Caki2 (cell line): ENCODE results near the gene KLHDC2. TPM values are rescaled to one million over a fixed set of nuclear protein-coding genes. Genes with fewer than 3 reads are reported as not detected.
"Not testable (repeated sequence)": the region's sequence is repeated elsewhere in the genome, so short reads cannot be mapped to it uniquely, and the experiment has no call there.

Experiments
- DNase-seq: peaks from one replicate; pipeline ENCODE4 v3.0.0-alpha.2; 2015; ENCODE audit warnings: low read depth
- in situ Hi-C: cut with HindIII; loops from 2 replicates; pipeline ENCODE4 v1.10.0; 2016; ENCODE audit warnings: low sequenced_read_pairs, low pct_unique_long_range_greater_than_20kb, mixed read lengths
- total RNA-seq: library from RNA; depleted of rRNA; stranded (reverse); fragments of >200 nt; shearing (Covaris generic); gene quantifications from 2 replicates; pipeline ENCODE4 v1.2.3, GENCODE V29; 2014; ENCODE audit warnings: low replicate concordance; rRNA removed

KLHDC2 gene, protein sequence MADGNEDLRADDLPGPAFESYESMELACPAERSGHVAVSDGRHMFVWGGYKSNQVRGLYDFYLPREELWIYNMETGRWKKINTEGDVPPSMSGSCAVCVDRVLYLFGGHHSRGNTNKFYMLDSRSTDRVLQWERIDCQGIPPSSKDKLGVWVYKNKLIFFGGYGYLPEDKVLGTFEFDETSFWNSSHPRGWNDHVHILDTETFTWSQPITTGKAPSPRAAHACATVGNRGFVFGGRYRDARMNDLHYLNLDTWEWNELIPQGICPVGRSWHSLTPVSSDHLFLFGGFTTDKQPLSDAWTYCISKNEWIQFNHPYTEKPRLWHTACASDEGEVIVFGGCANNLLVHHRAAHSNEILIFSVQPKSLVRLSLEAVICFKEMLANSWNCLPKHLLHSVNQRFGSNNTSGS
- 114 and 139 TPM in 2 replicates for total RNA-seq

DNA sequence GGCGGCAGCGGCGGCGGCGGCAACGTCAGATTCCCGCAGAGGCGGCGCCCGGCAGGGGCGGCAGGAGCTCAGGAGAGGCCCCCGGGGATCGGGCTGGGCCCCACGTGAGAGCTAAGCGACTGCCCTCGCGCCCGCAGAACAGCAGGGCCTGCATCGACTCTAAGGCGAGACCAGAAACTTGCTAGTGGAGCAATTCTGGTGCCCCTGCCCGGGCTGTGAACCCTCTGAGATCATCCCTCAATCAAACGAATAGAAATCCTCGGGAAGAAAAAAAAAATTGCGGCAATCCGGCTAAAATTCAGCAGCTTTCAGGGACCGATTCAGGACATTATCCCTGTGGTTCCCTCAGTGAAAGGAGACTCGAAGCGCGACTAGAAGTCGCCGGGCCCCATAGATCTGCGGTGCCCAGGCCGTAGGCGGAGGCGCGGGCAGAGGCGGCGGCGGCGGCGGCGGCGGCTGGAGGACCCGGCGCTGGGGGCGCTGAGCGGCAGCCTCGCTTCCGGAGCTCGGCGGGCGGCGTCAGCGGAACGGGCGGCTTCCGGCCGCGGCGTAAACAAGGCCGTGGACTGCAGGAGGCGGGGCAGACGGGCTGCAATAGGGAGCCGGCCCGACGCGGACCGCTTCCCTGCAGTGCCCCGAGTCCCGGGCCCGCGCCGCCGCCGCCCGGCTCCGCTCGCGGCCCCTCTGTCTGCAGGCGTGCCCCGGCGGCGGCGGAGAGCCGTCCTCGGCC lies at the start of gene KLHDC2:
Gene KLHDC2, plus strand, starts transcription at position 583 of the 730 bp plus-strand sequence. CDS start 316 bp downstream, outside the sequence.
- in situ Hi-C loops = no loop called here
- DNase-seq = peak; percentile 80

DNA sequence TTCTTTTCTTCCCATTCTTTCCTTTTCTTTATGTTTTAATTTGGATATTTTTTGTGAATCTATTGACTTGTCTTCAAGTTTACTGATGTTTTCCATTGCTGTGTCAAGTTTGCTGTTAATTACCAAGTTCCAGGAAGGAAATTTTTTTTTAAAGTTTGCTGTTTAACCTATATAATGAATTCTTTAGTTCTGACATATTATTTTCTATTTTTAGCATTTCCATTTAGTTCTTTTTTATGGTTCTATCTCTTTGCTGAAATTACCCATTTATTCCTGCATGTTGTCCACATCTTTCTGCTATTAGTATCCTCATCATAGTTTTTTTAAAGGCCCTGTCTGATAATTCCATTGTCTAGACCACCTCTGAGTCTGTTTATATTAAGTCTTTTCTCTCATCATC lies 47.2 kb upstream of the KLHDC2 start:
- in situ Hi-C loops = no loop called here
- DNase-seq = no peak

DNA sequence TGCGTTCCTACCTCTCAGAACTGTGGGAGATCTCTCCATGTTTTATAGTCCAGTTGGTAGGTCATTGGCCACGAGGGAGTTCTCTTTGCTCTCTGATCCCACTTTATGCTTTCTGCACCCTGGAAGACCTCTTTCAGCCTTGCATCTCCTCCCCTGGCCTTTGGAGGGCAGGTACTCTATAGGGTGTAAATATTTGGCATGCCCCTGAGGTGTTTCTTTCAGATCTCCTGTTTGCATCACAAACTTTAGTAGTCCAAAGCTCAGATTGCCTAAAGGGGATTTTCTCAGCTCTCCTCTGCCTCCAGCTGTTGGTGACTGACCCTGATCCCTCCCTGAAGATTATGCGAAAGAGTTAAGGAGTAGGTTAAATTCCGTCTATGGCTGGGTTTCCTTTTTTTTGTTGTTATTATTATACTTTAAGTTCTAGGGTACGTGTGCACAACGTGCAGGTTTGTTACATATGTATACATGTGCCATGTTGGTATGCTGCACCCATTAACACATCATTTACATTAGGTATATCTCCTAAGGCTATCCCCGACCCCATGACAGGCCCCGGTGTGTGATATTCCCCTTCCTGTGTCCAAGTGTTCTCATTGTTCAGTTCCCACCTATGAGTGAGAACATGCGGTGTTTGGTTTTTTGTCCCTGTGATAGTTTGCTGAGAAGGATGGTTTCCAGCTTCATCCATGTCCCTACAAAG lies 46.1 kb upstream of the KLHDC2 start:
- in situ Hi-C loops, DNase-seq: not testable (repeated sequence)

DNA sequence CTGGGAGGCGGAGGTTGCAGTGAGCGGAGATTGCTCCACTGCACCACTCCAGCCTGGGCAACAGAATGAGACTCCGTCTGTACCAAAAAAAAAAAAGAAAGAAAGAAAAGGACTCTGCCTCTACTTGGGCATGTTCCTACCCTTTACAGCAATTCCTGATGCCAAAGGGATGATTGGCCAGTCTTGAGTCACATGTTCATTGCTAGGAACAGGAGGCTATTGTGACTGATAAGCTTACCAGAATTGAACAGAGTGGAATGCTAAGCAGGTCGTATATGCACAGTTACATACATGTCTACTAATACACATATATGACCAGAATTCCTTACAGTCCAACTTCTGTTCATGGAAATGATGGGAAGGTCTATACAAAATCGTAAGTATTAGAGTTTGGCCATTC lies 40.8 kb upstream of the KLHDC2 start:
- in situ Hi-C loops = no loop called here
- DNase-seq = no peak

DNA sequence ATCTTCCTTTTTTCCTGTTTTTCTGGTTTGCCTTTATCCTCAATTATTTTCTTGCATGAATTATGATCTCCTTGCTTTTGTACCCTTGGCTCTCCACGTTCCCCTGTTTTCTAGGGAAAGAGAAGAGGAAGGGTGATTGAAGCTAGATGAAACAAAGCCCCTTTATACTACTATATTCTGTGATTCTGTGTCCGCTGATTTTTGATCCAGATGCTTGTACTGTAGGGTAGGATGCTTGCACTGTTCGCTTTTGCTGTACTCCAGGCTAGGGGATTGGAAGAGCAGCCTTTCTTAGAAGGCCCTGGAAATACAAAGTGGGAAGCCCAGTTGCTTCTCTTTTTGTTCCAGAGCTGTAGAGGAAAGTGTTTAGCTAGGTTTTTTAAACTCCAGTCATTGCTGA lies 35.1 kb upstream of the KLHDC2 start:
- DNase-seq = no peak
- in situ Hi-C loops = no loop called here

DNA sequence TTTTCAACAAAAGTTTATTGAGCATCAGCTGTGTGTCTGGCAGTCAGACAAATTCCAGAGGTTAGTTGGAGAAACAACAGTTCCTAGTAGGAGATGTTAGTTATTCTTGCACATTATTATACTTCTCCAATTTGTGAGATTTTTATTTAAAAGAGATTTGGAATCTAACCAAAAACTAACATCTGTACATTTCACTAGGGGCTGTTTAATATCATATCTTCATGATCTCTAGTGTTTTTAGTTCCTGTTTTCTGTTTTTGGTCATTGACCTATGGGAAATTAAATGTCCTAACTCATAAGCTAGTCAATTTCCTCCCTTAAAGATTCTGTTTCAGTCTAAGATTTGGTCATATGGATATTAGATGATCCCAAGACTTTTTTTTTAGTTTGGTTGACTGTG lies 34.1 kb upstream of the KLHDC2 start:
- in situ Hi-C loops = no loop called here
- DNase-seq = no peak

DNA sequence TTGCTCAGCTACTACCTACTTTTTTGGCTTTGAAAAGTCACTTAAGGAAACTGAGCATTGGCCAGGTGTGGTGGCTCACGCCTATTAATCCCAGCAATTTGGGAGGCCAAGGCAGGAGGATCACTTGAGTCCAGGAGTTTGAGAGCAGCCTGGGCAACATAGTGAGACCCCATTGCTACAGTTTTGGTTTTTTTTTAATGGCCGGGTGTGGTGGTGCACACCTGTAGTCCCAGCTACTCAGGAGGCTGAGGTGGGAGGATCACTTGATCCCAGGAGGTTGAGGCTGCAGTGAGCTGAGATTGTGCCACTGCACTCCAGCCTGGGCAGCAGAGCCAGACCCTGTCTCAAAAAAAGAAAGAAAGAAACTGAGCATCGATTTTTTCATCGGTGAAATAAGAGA lies 32.3 kb upstream of the KLHDC2 start:
- in situ Hi-C loops = not testable (repeated sequence)

DNA sequence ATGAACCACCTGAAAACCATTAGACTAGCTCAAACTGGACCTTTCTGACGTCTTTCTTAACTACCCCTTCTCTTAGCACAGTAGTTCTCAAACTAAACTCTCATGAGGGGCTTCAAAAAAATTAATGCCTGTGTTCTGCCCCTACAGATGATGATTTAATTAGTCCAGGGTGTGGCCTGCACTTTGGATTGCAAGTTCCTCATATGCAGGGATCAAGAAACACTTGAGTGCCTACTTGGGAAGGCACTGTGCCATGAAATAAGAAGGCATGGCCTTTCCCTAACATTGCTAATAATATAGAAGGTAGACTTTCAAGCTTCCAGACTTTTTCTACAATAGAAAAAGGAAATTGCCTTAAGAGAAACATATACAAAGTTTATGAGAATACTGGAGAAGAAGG lies 22.8 kb upstream of the KLHDC2 start:
- in situ Hi-C loops = no loop called here
- DNase-seq = no peak

More for the DNA sequence above, 32.3 kb upstream of the KLHDC2 start:
- DNase-seq = not testable (repeated sequence)

DNA sequence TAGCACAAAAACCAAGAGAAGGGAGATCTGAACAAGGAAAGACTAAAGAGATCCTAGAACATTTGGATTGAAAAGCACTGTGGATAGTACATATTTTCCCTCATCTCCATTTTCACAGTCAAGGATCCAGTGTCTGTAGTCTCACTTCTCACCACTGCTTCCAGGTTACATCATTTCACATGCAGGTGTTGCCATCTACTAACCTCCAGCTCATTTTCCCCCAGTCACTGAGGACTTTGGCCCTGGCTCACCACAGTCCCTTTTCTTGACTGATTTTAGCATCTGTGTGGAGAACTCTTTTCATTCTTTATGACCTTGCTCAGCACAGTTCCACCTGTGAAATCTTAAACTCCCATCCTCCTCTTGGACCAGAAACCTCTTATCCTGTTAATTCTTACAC lies 21.5 kb upstream of the KLHDC2 start:
- DNase-seq, in situ Hi-C loops: not testable (repeated sequence)

DNA sequence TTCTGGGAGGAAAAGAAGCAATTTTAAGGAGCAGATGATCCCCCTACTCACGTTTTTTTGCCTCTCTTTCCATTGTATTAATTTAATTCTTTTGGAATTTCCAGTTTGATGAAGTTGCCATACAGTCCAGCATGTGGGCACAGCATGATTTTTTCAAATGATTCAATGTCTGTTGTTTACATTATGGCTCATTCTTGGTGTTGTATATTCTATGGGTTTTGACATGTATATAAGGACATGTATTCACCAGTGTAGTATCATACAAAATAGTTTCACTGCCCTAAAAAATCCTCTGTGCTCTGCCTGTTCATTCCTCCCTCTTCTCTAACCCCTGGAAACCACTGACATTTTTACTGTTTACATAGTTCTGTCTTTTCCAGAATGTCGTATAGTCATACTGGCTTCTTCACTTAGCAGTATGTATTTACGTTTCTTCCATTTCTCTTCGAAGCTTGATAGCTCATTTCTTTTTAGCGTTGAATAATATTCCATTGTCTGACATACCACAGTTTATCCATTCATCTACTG lies 13.3 kb upstream of the KLHDC2 start:
- in situ Hi-C loops = loop anchor here (10.0 kb wide), 1 partner anchor 50 kb away; no protein-coding TSS in a partner anchor
- no peak for DNase-seq

DNA sequence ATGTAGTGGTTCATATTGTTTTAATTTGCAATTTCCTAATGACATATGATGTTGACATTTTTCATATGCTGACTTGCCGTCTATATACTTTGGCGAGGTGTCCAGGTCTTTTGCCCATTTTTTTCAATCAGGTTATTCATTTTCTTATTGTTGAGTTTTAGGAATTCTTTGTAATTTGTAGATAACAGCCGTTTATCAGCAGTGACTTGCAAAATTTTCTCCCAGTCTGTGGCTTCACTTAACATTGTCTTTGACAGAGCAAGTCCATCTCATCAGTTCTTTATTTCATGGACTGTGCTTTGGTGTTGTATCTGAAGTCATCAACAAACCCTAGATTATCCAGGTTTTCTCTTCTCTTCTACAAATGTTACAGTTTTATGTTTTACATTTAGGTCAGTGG lies 12.6 kb upstream of the KLHDC2 start:
- in situ Hi-C loops = loop anchor here (10.0 kb wide), 1 partner anchor 51 kb away; no protein-coding TSS in a partner anchor
- DNase-seq = no peak

DNA sequence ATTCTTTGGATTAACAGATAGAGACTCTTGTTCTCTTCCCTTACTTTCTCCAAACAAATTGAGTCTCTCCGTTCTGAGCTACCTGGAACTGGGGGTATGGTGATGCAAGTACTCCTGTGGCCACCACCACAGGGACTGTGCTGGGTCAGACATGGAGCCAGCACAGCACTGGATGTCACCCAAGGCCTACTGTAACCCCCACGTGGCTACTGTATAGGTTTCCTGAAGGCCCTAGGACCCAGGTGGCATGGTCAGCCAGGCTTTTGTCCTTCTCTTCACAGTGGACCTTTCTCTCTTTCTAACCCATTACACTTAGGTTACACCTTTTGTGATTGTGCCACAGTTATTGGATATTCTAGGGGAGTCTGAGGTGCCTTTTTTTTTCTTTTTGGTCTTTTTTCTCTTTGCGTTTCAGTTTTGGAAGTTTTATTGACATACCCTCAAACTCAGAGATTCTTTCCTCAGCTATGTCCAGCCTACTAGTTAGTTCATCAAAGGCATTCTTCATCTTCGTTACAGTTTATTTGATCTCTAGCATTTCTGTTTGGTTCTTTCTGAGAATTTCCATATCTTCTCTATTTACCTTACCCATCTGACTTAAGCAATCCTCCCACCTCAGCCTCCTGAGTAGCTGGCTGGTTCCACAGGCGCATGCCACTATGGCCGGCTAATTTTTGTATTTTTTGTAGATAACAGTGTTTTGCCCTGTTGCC lies 6.0 kb upstream of the KLHDC2 start:
- DNase-seq = no peak
- in situ Hi-C loops = no loop called here

DNA sequence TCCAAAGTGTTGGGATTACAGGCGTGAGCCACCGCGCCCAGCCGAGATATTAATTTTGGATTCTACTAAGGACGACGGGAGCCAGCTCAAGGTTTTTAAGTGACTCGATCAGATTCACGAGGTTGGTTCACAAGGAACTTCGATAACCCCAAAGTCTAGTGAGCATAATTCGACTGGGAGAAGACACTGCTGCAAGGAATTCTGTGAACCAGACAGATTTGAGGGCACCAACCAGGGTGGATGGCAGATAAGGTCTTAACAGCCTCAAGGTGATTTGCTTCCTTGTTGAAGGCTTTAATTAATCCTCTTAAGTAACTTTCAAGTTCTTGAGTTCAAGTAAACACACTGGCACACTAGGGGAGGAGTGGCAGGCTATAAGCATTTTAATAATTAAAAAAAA lies 1.1 kb upstream of the KLHDC2 start:
- in situ Hi-C loops = no loop called here
- no peak for DNase-seq

DNA sequence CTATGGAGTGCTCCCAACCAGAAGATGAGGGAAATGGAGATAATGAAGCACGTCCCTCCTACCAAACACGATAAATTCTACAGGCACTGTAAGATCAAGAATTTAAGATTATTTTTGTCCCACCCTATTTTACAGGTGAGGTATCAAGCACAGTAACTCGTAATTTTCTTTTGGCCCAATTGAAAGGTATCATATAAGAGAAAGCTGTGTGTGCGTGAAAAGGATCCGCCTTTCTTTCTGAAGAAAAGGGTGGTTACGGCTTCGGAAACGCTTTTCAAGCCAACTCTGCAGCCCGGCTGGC lies 733 bp upstream of the KLHDC2 start:
- DNase-seq = no peak
- in situ Hi-C loops = no loop called here

DNA sequence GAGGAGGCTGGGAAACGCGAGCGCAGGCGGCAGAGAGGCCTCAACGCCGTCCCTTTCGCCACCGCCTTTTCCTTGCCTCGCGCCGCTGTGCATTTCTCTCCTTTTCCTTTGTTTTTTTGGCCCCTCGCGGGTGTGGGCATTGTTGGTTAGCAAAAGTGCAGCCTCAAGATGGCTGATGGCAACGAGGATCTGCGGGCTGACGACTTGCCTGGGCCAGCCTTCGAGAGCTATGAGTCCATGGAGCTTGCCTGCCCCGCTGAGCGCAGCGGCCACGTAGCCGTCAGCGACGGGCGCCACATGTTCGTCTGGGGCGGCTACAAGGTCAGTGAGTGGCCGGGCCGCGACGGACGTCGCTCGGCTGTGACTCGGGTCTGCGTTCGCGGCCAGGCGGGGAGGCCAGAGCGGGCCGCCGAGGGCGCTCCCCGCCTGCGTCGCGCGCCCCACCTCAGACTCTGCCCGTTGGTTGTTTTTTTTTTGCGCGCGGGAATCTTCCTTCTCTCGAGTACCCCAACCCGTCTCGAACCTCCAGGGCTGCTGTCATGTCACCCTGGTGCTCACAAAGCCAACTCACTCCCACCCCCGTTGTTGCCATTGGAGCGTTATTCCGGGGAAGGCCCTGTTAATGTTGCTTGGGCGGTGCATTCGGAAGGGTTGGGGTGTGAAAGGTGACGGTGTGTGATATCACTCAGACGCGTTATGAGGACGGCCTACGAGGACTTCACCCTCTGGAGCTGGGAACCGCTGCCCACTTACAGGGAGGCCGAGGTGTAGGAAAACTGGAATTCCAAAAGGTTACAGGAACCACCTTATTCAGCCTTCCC lies 558 bp downstream of the KLHDC2 start:
- in situ Hi-C loops = no loop called here
- DNase-seq = peak; percentile 78

DNA sequence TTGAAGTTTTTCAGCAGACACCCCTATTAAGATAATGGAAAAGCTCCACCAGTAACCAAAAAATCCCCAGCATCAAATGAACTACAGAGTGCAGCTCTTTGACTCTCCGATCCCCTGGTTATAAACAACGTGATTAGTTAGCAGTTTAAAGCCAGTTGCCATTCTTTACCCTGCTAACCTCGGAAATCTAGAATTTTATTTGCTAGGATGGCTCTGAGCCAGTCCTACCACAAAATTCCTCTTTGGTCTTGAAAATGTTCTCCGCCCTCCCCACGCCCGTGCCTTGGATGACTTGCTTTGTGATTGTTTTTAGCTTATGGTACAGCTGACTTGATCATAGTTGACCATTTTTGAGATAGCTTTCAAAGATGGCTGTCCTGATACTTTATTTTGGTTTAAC lies 1.2 kb downstream of the KLHDC2 start:
- peak; percentile 66 for DNase-seq
- in situ Hi-C loops = no loop called here

DNA sequence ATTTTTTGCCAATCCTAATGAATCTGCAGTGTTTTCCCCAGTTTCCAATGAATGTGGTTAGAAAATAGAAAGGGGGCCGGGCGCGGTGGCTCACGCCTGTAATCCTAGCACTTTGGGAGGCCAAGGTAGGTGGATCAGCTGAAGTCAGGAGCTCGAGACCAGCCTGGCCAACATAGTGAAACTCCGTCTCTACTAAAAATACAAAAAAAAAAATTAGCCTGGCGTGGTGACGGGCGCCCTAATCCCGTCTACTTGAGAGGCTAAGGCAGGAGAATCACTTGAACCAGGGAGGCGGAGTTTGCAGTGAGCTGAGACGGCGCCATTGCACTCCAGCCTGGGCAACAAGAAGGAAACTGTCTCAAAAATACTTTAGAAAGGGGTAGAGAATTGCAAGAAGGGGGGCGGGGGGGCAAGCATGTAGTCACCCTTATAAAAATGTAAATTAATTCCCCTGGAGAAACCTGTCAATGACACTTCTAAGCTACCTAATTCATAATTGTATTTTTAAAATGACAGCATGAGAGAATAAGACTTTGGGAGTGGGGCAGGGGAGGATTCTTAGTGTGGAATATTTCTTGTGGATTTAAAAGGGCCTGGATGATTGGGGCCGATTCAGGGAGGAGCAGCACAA lies 1.7 kb downstream of the KLHDC2 start:
- DNase-seq = peak; percentile 62
- in situ Hi-C loops = loop anchor here (10.0 kb wide), 1 partner anchor 115 kb away; no protein-coding TSS in a partner anchor
